ENCODE data around the gene FIGNL1.

The FIGNL1 gene, protein sequence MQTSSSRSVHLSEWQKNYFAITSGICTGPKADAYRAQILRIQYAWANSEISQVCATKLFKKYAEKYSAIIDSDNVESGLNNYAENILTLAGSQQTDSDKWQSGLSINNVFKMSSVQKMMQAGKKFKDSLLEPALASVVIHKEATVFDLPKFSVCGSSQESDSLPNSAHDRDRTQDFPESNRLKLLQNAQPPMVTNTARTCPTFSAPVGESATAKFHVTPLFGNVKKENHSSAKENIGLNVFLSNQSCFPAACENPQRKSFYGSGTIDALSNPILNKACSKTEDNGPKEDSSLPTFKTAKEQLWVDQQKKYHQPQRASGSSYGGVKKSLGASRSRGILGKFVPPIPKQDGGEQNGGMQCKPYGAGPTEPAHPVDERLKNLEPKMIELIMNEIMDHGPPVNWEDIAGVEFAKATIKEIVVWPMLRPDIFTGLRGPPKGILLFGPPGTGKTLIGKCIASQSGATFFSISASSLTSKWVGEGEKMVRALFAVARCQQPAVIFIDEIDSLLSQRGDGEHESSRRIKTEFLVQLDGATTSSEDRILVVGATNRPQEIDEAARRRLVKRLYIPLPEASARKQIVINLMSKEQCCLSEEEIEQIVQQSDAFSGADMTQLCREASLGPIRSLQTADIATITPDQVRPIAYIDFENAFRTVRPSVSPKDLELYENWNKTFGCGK

DNA sequence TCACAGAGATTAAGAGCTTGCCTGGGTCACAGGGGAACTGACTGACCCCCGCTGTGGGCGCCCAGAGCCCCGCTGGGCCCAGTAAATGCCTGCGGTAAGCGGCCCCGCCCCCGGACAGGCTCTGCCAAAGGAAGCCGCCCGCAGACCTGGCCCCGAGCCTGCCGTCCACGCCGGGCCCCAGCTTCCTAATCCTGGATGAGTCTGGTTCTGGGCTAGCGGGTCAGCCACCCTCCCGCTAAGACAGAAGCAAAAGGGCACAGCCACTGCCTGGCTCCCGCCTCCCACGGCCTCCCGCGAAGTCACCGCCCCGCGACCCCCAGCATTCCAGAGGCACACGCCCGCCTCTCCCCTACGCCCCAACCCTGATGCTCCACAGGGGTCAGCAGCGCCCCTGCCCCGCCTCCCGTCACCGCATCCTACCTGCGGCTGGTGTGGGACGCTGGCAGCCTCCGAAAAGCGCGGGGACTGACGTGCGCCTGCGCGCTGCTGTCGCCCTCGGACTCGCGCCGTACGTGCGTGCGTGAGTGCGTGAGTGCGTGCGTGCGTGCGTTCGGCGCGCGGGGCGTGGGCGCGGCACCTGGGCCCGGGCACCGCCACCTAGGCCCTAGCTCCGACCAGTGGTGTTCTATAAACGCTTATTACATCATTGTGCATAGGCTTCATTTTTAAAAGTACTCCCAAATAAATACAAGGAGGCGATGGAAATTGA is at the start of gene FIGNL1:
Gene FIGNL1, minus strand, starts transcription at position 470 of the 709 bp plus-strand sequence. CDS start 3,063 bp downstream, outside the sequence.
- peak; percentile 84 for DNase-seq

GRCh38 chr7:50499092-50499491 is 48.9 kb upstream of the FIGNL1 start:
- DNase-seq: no peak

DNA sequence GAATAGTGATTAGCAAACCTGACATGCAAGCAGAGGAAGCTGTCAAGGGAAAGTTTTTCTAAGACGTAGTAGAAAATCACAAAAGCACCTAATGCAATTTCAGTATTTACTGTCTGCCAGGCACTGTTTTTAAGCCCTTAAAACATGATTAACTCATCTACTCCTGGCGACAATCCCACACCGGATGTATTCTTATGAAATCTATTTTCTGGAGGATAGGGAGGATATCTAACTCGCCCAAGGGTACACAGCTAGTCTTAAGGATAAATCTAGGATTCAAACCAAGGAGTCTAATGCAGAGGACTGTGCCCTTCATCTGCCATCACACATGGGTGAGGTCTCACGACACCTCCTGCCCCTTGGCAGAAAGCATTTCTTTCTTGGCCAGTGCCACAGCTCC is 47.8 kb upstream of the FIGNL1 start:
- DNase-seq: no peak

DNA sequence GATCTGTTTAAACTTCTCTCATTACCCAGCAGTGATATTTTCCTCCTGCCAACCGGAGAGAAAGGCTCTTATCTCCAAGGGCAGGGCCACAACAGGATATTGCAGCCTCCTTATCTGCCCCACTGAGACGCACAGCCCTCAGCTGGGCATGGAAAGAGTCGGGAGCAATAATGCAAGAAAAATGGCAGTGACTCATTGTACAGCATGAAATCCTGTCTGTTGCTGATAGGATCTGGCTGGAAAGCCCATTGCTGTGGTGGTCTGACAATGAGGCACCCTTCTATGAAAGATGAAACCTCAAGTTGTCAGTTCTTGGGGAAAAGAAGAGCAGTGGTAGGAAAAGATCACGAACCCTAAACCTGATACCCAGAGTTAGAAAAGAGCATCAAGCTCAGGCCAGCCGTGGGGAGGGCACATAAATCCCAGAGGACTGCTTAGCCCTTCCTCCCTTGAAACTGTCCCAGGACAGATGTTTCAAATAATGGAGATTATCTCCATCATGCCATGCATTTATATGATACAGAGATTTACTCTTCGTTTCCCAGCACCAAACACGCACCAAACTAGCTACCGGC is 47.0 kb upstream of the FIGNL1 start:
- DNase-seq: no peak

DNA sequence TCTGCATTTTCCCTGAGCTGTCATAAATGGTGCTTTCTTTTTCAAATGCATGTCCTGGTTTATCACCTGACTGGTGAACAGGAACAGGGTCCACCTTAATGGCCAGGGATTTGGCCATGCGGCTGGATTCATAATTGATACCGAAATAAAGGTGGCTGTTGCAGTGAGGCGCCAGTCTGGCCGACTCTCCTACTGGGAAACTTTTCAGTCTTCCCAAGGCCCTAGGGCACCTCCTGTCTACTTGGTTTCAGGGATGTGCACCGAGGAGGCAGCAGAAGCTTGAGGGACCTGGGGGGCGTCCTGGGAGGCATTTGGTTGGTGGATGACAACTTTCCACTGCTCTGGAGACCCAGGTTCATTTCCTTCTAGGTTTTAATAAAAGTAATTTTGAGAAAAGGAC is 46.4 kb upstream of the FIGNL1 start:
- no peak for DNase-seq

DNA sequence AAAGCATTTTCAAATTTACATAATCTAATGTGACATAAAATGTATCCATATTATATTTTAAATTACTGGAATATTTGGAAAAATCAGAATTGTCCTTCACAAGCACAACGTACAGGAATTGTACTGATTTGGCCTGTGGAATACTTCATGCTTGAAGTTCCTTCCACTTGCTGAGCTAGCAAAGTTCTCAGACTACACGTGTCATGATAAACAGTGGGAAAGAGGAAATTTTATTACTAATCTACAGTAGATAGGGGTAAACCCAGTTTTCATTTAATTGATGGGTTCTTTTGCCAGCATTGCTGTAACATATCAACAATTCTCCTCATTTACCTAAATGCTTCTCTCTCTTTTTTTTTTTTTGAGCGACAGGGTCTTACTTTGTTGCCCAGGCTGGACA is 45.6 kb upstream of the FIGNL1 start:
- no peak for DNase-seq

GRCh38 chr7:50492770-50493519 is 42.8 kb upstream of the FIGNL1 start:
- DNase-seq: no peak

GRCh38 chr7:50491943-50492342 is 41.8 kb upstream of the FIGNL1 start:
- DNase-seq: no peak

- DNase-seq: no peak
These were observed 41.1 kb upstream of the FIGNL1 start for GRCh38 chr7:50491209-50491608.

DNA sequence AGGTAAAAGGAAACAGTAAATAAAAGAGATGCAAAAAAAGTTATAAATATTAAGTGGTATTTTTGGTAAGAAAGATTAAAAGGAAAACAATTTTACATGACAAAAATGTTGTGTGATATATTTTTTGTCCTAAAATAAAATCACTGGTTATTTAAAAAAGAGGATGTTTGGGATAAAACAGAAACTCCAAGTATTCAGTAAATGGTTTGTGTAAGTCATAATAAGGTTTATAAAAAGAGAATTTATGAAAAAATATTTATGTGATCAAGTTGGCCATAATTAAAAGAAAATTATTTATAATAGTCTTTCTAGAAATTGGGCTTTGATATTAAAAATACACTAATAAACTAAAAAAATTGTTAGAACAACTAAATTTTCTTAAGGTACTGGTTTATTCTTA is 38.2 kb upstream of the FIGNL1 start:
- no peak for DNase-seq

GRCh38 chr7:50486512-50486911 is 36.4 kb upstream of the FIGNL1 start:
- DNase-seq: no peak

DNA sequence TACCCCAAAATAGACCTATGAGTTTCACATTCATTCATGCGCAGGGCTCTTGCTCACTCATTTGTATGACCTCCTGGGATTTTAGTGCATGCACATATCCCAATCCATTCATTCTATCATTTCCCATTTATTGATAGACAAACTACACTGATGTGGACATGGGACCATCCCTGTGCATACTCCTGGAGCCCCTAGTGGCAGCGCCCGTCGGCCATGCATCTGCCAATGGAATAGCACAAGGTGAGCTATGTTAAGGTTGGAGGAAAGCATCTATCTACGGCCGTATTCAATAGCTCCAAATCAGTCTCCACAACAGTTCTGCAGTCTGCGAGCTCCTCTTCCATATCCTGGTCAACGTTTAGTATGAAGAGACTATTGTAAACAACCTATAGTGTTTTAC is 31.7 kb upstream of the FIGNL1 start:
- no peak for DNase-seq

DNA sequence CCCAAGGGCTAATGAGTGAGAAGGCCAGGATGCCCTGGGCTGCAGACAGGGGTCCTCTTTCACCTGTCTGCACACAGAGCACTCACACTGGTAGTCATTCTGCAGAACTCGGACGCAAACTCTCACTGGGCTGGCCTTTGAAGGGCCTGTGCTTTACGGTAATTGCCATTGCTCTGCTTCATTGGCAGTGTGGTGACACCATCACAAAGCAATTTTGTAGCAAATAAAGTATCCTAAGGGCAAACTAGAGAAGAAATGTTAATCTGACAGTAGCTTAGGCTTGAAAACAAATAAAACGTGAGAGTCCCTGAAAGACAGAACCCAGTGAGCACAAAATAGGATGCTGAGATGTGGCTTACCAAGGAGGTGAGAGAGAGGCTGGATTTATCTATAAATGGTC is 30.6 kb upstream of the FIGNL1 start:
- DNase-seq: no peak

GRCh38 chr7:50479743-50480517 is 29.8 kb upstream of the FIGNL1 start:
- no peak for DNase-seq

DNA sequence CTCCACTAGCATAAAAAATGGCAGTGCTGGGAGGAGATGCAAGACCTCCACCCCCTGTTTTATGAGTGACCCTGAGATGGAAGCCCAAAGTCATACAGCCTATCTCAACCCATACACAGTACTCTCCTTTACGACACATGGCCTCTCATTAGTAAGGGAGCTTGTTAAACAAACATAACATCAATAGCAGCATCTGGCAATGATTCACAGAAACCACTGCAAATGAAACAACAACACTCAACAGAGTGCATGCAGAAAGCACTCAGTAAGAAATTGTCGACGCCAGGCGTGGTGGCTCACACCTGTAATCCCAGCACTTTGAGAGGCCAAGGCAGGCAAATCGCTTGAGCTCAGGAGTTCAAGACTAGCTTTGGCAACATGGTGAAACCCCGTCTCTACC is 27.5 kb upstream of the FIGNL1 start:
- DNase-seq: no peak

DNA sequence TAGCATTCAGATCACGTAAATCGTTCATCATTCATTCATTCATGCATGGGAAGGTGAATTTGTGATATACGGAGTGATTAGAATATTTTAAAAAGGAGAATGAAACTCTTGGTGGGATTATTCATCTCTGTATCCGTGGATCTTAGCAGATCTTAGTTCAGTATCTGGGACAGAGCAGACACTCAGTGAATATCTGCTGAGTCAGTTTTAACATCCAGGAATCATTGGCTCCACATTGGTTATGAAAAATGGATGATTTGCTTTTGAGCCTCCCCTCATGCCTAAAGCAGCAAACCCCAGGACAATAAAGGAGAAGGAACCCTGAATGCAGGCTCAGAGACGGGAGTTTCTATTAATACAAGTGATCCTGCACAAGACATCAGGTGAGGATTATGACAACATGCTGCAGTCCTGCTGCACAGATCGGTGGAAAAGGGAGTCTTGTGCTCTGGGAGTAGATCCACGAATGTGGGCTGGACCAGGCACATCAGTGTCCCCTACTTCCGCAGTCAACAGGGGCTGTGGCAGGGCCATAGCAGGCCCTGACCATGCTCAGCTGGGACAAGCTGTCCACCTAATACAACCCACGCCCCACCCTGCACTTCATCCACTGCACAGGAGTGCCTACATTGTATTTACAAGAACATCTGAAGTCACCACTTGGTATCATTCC is 26.9 kb upstream of the FIGNL1 start:
- no peak for DNase-seq

DNA sequence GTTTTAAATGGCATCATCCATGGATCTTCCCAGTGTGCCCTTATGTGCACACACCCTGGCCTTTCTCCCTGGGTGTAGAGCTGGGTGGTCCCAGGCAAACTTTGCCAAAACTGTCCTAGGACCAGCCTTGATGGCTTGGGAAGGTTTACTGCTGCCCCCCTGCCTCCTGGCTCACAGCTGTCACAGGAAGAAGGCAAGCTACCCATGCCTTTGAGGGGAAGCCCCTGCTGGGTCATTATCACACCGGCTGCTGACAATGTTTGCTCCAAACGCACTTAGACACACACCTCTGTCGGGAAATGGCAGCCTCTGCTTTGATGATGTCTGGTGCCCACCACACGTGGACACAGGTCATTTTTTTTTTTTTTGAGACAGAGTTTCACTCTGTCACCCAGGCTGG is 25.2 kb upstream of the FIGNL1 start:
- no peak for DNase-seq

GRCh38 chr7:50474382-50475160 is 24.4 kb upstream of the FIGNL1 start:
- no peak for DNase-seq

- no peak for DNase-seq
These were observed 23.4 kb upstream of the FIGNL1 start for GRCh38 chr7:50473531-50473930.

- no peak for DNase-seq
These were observed 22.3 kb upstream of the FIGNL1 start for GRCh38 chr7:50472427-50472826.

DNA sequence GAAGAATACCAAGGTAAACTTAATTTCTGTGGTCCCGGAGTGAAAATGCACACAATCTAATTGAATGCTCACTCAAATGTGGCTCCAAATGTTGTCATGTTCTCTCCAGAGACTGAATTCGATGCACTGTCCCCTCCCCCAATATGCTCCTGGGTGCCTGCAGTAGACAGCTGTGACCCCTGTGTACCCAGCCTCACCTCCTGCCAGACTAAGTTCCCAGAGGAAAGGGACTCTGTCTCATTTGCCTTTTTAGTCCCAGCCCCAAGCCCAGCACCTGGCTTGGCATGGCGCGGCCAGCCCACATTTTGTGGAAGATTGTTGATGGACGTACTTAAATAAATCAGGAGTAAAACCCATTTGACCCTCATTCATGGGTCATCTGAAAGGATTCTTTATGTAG is 21.8 kb upstream of the FIGNL1 start:
- no peak for DNase-seq

Data from CD4-positive, alpha-beta T cell treated with Interleukin-4 for 4 hours (primary cell).